HepG2 (cell line): ENCODE measurements around the gene CHMP1B. TPM values are rescaled to one million over a fixed set of nuclear protein-coding genes. Genes with fewer than 3 reads are reported as not detected.

ENCODE experiments used
- ARHGAP35 ChIP-seq: sonication (generic); formaldehyde crosslinking; IDR thresholded peaks from 2 replicates; pipeline ENCODE4 v1.9.0; 2022; ENCODE audit warnings: mild to moderate bottlenecking, inconsistent platforms, moderate library complexity, missing genetic modification reagents, borderline replicate concordance
- ASH2L ChIP-seq: fragments of 300-600, 200-600 bp; sonication (generic); IDR thresholded peaks from 2 replicates; pipeline ENCODE4 v1.7.0; 2017; ENCODE audit warnings: low read depth, mild to moderate bottlenecking, moderate library complexity, mixed read lengths, low read length; ENCODE audit not compliant: insufficient read length
- CHD2 ChIP-seq: IDR thresholded peaks from 2 replicates; pipeline ENCODE4 v1.6.1; 2011; ENCODE audit warnings: low read depth, low read length, improper control_type of control experiment
- DMAP1 ChIP-seq: IDR thresholded peaks from 2 replicates; pipeline ENCODE4 v1.6.1; 2016
- EP300 ChIP-seq, 3 experiments: sonication (generic) in 1 of 3; formaldehyde crosslinking in 1 of 3; IDR thresholded peaks; 2 replicates each; pipeline versions ENCODE4 v1.5.1 to v1.6.1; 2011 to 2020; ENCODE audit warnings: low read depth in 2 of 3, low read length in 2 of 3, borderline replicate concordance in 1 of 3, improper control_type of control experiment in 1 of 3, mild to moderate bottlenecking in 1 of 3, missing genetic modification reagents in 1 of 3, moderate library complexity in 1 of 3
- EZH2 ChIP-seq: conservative IDR thresholded peaks from 2 replicates; pipeline ENCODE4 v1.6.1; 2012; ENCODE audit warnings: mild to moderate bottlenecking, low read depth, low read length, moderate library complexity
- ISL2 ChIP-seq: sonication (generic); formaldehyde crosslinking; IDR thresholded peaks from 2 replicates; pipeline ENCODE4 v1.5.0; 2020; ENCODE audit warnings: missing genetic modification reagents
- MBD4 ChIP-seq: IDR thresholded peaks from 2 replicates; pipeline ENCODE4 v1.6.1; 2012; ENCODE audit warnings: low read length, inconsistent platforms, borderline replicate concordance
- MEIS1 ChIP-seq: sonication (generic); formaldehyde crosslinking; IDR thresholded peaks from 2 replicates; pipeline ENCODE4 v1.9.0; 2021; ENCODE audit warnings: mild to moderate bottlenecking, missing genetic modification reagents, moderate library complexity, borderline replicate concordance
- RARG ChIP-seq: sonication (generic); formaldehyde crosslinking; IDR thresholded peaks from 2 replicates; pipeline ENCODE4 v1.4.0; 2020; ENCODE audit warnings: low read depth, mild to moderate bottlenecking, missing genetic modification reagents
- SRSF1 ChIP-seq: fragments of 200-400 bp; formaldehyde crosslinking; optimal IDR thresholded peaks from 2 replicates; pipeline ENCODE3; 2017; ENCODE audit warnings: mild to moderate bottlenecking, low read depth, low read length, moderate library complexity
- U2AF2 ChIP-seq: fragments of 200-400 bp; formaldehyde crosslinking; IDR thresholded peaks from 2 replicates; pipeline ENCODE4 v1.6.1; 2017; ENCODE audit warnings: low read depth, mild to moderate bottlenecking, low read length
- ZNF34 ChIP-seq: sonication (generic); formaldehyde crosslinking; IDR thresholded peaks from 2 replicates; pipeline ENCODE4 v1.4.0; 2020; ENCODE audit warnings: mild to moderate bottlenecking, missing genetic modification reagents, borderline replicate concordance
- ZNF468 ChIP-seq: sonication (generic); formaldehyde crosslinking; IDR thresholded peaks from 2 replicates; pipeline ENCODE4 v1.8.0; 2022; ENCODE audit warnings: mild to moderate bottlenecking, moderate library complexity, missing genetic modification reagents
- ZNF589 ChIP-seq: sonication (generic); formaldehyde crosslinking; conservative IDR thresholded peaks from 2 replicates; pipeline ENCODE4 v1.8.0; 2022; ENCODE audit warnings: mild to moderate bottlenecking, moderate library complexity, missing genetic modification reagents
- ZNF788 ChIP-seq: sonication (generic); formaldehyde crosslinking; IDR thresholded peaks from 2 replicates; pipeline ENCODE4 v1.5.0; 2020; ENCODE audit warnings: mild to moderate bottlenecking, missing genetic modification reagents, borderline replicate concordance
- polyA plus RNA-seq, 8 experiments: library from polyadenylated mRNA; depleted of rRNA in 3 of 8; stranded (reverse) in 7 of 8; unstranded in 1 of 8; fragments of >200 nt; fragmentation: Illumina TruSeq in 4 of 8; extraction: Trizol in 4 of 8; gene quantifications; 2 replicates each; pipeline versions ENCODE4 v1.2.1 to v1.2.3, GENCODE V29; 2011 to 2016; ENCODE audit warnings: low read depth in 4 of 8, missing spikeins in 1 of 8, mixed read lengths in 1 of 8; ENCODE audit not compliant: insufficient read depth in 1 of 8
- total RNA-seq, 5 experiments: library from RNA; depleted of rRNA; stranded (reverse); fragments of >200 nt; fragmentation: Illumina TruSeq; extraction: Trizol; gene quantifications; 2 replicates each; pipeline ENCODE4 v1.2.3, GENCODE V29; 2016; ENCODE audit warnings: low read depth in 1 of 5
- TF ChIP-seq, protein P1 (sequence below): sonication (generic); formaldehyde crosslinking; IDR thresholded peaks from 2 replicates; pipeline ENCODE4 v1.8.0; 2022; ENCODE audit warnings: mild to moderate bottlenecking, missing genetic modification reagents, borderline replicate concordance
- TF ChIP-seq, protein P2 (sequence below): sonication (generic); formaldehyde crosslinking; IDR thresholded peaks from 2 replicates; pipeline ENCODE4 v1.4.0; 2020; ENCODE audit warnings: missing genetic modification reagents, low read depth, mild to moderate bottlenecking, borderline replicate concordance
- TF ChIP-seq, protein P3 (sequence below): IDR thresholded peaks from 2 replicates; pipeline ENCODE4 v1.6.1; 2012; ENCODE audit warnings: low read depth, low read length, improper control_type of control experiment
- TF ChIP-seq, protein P4 (sequence below): sonication (generic); formaldehyde crosslinking; IDR thresholded peaks from 2 replicates; pipeline ENCODE4 v1.4.0; 2020; ENCODE audit warnings: low read depth, mild to moderate bottlenecking, missing genetic modification reagents
- TF ChIP-seq, protein P5 (sequence below): sonication (generic); formaldehyde crosslinking; IDR thresholded peaks from 2 replicates; pipeline ENCODE4 v1.5.1; 2020; ENCODE audit warnings: missing genetic modification reagents, mild to moderate bottlenecking, borderline replicate concordance

CHMP1B gene
- total and polyA plus RNA-seq, 2 of the 13 experiments (the other 11 are each of a cell fraction or from before 2014, with no cell fraction given): 18.8 to 20.2 TPM

DNA sequence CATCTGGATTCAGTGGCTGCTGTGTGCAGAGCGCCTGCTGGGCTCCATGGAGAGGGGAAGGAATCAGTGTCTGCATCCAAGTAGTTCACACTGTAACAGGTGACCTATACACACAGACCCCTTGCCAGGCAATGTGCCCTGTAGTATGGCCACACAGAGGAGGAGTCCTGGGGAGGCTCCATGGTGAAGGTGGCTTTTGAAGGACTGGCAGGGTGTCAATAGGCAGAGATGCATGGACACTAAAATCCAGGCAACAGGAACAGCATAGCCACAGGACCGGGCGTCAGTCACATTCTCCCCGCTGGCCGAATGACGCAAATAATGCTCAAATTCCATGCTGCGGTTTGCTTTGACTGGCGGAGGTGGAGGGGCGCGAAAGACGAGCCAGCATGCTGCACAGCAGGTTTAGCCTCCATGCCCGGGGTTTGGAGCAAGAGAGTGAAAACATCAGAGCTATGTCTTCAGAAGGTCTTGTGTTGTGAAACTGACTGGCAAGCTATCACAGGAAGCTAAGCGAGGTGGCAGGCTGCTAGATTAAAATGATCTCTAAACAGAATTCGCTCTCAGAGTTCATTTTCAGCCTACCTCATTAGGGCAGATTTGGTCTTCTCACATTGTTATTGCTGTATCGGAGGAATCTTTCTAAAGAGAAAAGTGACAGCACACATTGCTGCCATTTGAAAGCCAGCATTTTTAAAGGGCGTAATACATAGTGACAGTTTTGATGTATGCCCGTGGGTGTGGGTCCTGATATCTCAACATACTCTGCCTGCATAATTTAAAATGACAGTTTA, 1.2 kb upstream of the CHMP1B start (continued):
- TF ChIP-seq, protein P1, sequence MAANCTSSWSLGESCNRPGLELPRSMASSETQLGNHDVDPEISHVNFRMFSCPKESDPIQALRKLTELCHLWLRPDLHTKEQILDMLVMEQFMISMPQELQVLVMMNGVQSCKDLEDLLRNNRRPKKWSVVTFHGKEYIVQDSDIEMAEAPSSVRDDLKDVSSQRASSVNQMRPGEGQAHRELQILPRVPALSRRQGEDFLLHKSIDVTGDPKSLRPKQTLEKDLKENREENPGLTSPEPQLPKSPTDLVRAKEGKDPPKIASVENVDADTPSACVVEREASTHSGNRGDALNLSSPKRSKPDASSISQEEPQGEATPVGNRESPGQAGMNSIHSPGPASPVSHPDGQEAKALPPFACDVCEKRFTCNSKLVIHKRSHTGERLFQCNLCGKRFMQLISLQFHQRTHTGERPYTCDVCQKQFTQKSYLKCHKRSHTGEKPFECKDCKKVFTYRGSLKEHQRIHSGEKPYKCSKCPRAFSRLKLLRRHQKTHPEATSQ (CRISPR knock-in tag): no peak
- TF ChIP-seq, protein P2, sequence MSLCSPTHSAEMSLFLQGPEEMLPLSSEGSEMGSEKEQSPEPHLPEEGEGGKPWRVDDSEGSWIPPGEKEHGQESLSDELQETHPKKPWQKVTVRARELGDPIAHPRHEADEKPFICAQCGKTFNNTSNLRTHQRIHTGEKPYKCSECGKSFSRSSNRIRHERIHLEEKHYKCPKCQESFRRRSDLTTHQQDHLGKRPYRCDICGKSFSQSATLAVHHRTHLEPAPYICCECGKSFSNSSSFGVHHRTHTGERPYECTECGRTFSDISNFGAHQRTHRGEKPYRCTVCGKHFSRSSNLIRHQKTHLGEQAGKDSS (CRISPR knock-in tag): 0 out of 2 replicates have a peak, but pooled peaks have one; percentile 27
- TF ChIP-seq U2AF2 (no peak), RARG (CRISPR knock-in tag) (no peak), EP300 (IDR thresholded peaks at IDR 0.05; ENCODE audit: low read depth in 2 of 2, low read length in 2 of 2) (no peak; a peak in 1 of 4 replicates), EP300 (CRISPR knock-in tag; IDR thresholded peaks at IDR 0.05; ENCODE audit: borderline replicate concordance) (peak; percentile 53; the same call in 1 of the 2 replicates), SRSF1 (no peak), ARHGAP35 (no peak), ASH2L (no peak), ISL2 (CRISPR knock-in tag) (no peak), ZNF589 (CRISPR knock-in tag) (no peak), EZH2 (no peak), DMAP1 (CRISPR knock-in tag) (peak; percentile 63; the same call in 1 of the 2 replicates), ZNF468 (CRISPR knock-in tag) (no peak), MEIS1 (CRISPR knock-in tag) (no peak), ZNF34 (CRISPR knock-in tag) (no peak), ZNF788 (CRISPR knock-in tag) (peak; percentile 29; the same call in 1 of the 2 replicates), CHD2 (no peak), MBD4 (no peak)
- TF ChIP-seq, protein P3, sequence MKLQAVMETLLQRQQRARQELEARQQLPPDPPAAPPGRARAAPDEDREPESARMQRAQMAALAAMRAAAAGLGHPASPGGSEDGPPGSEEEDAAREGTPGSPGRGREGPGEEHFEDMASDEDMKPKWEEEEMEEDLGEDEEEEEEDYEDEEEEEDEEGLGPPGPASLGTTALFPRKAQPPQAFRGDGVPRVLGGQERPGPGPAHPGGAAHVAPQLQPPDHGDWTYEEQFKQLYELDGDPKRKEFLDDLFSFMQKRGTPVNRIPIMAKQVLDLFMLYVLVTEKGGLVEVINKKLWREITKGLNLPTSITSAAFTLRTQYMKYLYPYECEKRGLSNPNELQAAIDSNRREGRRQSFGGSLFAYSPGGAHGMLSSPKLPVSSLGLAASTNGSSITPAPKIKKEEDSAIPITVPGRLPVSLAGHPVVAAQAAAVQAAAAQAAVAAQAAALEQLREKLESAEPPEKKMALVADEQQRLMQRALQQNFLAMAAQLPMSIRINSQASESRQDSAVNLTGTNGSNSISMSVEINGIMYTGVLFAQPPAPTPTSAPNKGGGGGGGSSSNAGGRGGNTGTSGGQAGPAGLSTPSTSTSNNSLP: no peak
- TF ChIP-seq, protein P4, sequence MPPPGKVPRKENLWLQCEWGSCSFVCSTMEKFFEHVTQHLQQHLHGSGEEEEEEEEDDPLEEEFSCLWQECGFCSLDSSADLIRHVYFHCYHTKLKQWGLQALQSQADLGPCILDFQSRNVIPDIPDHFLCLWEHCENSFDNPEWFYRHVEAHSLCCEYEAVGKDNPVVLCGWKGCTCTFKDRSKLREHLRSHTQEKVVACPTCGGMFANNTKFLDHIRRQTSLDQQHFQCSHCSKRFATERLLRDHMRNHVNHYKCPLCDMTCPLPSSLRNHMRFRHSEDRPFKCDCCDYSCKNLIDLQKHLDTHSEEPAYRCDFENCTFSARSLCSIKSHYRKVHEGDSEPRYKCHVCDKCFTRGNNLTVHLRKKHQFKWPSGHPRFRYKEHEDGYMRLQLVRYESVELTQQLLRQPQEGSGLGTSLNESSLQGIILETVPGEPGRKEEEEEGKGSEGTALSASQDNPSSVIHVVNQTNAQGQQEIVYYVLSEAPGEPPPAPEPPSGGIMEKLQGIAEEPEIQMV: no peak
- TF ChIP-seq, protein P5, sequence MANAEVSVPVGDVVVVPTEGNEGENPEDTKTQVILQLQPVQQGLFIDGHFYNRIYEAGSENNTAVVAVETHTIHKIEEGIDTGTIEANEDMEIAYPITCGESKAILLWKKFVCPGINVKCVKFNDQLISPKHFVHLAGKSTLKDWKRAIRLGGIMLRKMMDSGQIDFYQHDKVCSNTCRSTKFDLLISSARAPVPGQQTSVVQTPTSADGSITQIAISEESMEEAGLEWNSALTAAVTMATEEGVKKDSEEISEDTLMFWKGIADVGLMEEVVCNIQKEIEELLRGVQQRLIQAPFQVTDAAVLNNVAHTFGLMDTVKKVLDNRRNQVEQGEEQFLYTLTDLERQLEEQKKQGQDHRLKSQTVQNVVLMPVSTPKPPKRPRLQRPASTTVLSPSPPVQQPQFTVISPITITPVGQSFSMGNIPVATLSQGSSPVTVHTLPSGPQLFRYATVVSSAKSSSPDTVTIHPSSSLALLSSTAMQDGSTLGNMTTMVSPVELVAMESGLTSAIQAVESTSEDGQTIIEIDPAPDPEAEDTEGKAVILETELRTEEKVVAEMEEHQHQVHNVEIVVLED: peak; percentile 18; the same call in 1 of the 2 replicates
